ENCODE results near the gene EHF. TPM values are rescaled to one million over a fixed set of nuclear protein-coding genes. Genes with fewer than 3 reads are reported as not detected.

The EHF gene
- total RNA-seq, 1 donor from 2014 or later: 0.25 TPM

GRCh38 chr11:34655335-34656008, 34.6 kb downstream of the EHF start:
- Mint-ChIP-seq H3K9me3 (ENCODE audit: unreplicated experiment) (no peaks in the 10 kb centered on the region), H3K27me3 (ENCODE audit: low read depth, unreplicated experiment) (no peaks in the 10 kb centered on the region), H3K4me3 (ENCODE audit: unreplicated experiment) (no peak overlapping the region), H3K36me3 (ENCODE audit: low read depth, unreplicated experiment) (no peaks in the 10 kb centered on the region), H3K4me1 (ENCODE audit: low read depth, unreplicated experiment) (peaks cover 39% of the 10 kb centered on the region), H3K27ac (ENCODE audit: unreplicated experiment) (peak overlapping the region; percentile 67)
- TF ChIP-seq EZH2 (IDR thresholded peaks at IDR 0.05; ENCODE audit: insufficient read depth, low read length) (no peak), CTCF (IDR thresholded peaks at IDR 0.05; ENCODE audit: insufficient read depth, low read depth, low read length) (no peak)
- no peaks in the 10 kb centered on the region for H3K9me3 ChIP-seq (ENCODE audit: insufficient read depth, low read depth, low read length)
- H3K27ac ChIP-seq (ENCODE audit: low read depth, low read length): peak overlapping the region; percentile 78
- no peak for FAIRE-seq
- H3K36me3 ChIP-seq (ENCODE audit: insufficient read depth, low read length): no peaks in the 10 kb centered on the region
- H2AFZ ChIP-seq (ENCODE audit: low read depth, low read length): peak overlapping the region; percentile 39
- no peaks in the 10 kb centered on the region for H3K27me3 ChIP-seq (ENCODE audit: insufficient read depth, low read length)
- peak; percentile 89 for DNase-seq (ENCODE audit: low read depth)
- H3K4me2 ChIP-seq (ENCODE audit: low read length): peak overlapping the region; percentile 51
- H3K9ac ChIP-seq (ENCODE audit: low read length): peak overlapping the region; percentile 46
- H3K4me1 ChIP-seq (ENCODE audit: insufficient read depth, low read length): peaks cover 36% of the 10 kb centered on the region
- H4K20me1 ChIP-seq (ENCODE audit: insufficient read depth, low read length): no peaks in the 10 kb centered on the region
- H3K79me2 ChIP-seq (ENCODE audit: insufficient read depth, low read length): no peaks in the 10 kb centered on the region
- H3K4me3 ChIP-seq (ENCODE audit: insufficient read depth, low read depth, low read length): no peak overlapping the region

- no peak overlapping the region for H3K27ac Mint-ChIP-seq (ENCODE audit: unreplicated experiment)
- H3K9me3 Mint-ChIP-seq (ENCODE audit: unreplicated experiment): no peaks in the 10 kb centered on the region
- no peak overlapping the region for H3K9ac ChIP-seq (ENCODE audit: low read length)
- H3K36me3 ChIP-seq (ENCODE audit: insufficient read depth, low read length): no peaks in the 10 kb centered on the region
- H3K4me3 ChIP-seq (ENCODE audit: insufficient read depth, low read depth, low read length): no peak overlapping the region
- H3K79me2 ChIP-seq (ENCODE audit: insufficient read depth, low read length): no peaks in the 10 kb centered on the region
- H3K27me3 Mint-ChIP-seq (ENCODE audit: low read depth, unreplicated experiment): no peaks in the 10 kb centered on the region
- H3K4me1 Mint-ChIP-seq (ENCODE audit: low read depth, unreplicated experiment): peaks cover 35% of the 10 kb centered on the region
- H3K4me1 ChIP-seq (ENCODE audit: insufficient read depth, low read length): peaks cover 33% of the 10 kb centered on the region
- no peak overlapping the region for H2AFZ ChIP-seq (ENCODE audit: low read depth, low read length)
- peak overlapping the region; percentile 78 for H3K27ac ChIP-seq (ENCODE audit: low read depth, low read length)
- no peaks in the 10 kb centered on the region for H3K9me3 ChIP-seq (ENCODE audit: insufficient read depth, low read depth, low read length)
- TF ChIP-seq EZH2 (IDR thresholded peaks at IDR 0.05; ENCODE audit: insufficient read depth, low read length): no peak
- no peak for TF ChIP-seq CTCF (IDR thresholded peaks at IDR 0.05; ENCODE audit: insufficient read depth, low read depth, low read length)
- no peak overlapping the region for H3K4me2 ChIP-seq (ENCODE audit: low read length)
- no peak for FAIRE-seq
- no peak overlapping the region for H3K4me3 Mint-ChIP-seq (ENCODE audit: unreplicated experiment)
- no peaks in the 10 kb centered on the region for H4K20me1 ChIP-seq (ENCODE audit: insufficient read depth, low read length)
- no peaks in the 10 kb centered on the region for H3K27me3 ChIP-seq (ENCODE audit: insufficient read depth, low read length)
- DNase-seq (ENCODE audit: low read depth): peak; percentile 45
- no peaks in the 10 kb centered on the region for H3K36me3 Mint-ChIP-seq (ENCODE audit: low read depth, unreplicated experiment)
These were observed 35.3 kb downstream of the EHF start for GRCh38 chr11:34656062-34656720.
